DND-41 (cell line): ENCODE measurements around the gene LAMB4.

ENCODE experiments used
- CTCF ChIP-seq: IDR thresholded peaks from 2 replicates; pipeline ENCODE4 v1.5.1; 2012; ENCODE audit warnings: borderline replicate concordance, low read length, moderate library complexity, mild to moderate bottlenecking; ENCODE audit not compliant: poor library complexity, severe bottlenecking; ENCODE audit errors: extremely low read depth
- EZH2 ChIP-seq: IDR thresholded peaks from 3 replicates; pipeline ENCODE4 v1.6.1; 2012; ENCODE audit warnings: borderline replicate concordance, low read depth, mild to moderate bottlenecking, moderate library complexity, low read length, inconsistent platforms; ENCODE audit not compliant: severe bottlenecking

- TF ChIP-seq CTCF (no peak), EZH2 (no peak)
These were observed 36.8 kb downstream of the LAMB4 start for GRCh38 chr7:108093341-108093740.
